SH-SY5Y (cell line): ENCODE results near the gene MAG.

Experiments
- GATA2 ChIP-seq: IDR thresholded peaks from 2 replicates; pipeline ENCODE4 v1.6.1; 2011; ENCODE audit warnings: mild to moderate bottlenecking, low read depth, low read length
- GATA3 ChIP-seq: IDR thresholded peaks from 2 replicates; pipeline ENCODE4 v1.6.1; 2011; ENCODE audit warnings: low read depth, mild to moderate bottlenecking, low read length, moderate library complexity

DNA sequence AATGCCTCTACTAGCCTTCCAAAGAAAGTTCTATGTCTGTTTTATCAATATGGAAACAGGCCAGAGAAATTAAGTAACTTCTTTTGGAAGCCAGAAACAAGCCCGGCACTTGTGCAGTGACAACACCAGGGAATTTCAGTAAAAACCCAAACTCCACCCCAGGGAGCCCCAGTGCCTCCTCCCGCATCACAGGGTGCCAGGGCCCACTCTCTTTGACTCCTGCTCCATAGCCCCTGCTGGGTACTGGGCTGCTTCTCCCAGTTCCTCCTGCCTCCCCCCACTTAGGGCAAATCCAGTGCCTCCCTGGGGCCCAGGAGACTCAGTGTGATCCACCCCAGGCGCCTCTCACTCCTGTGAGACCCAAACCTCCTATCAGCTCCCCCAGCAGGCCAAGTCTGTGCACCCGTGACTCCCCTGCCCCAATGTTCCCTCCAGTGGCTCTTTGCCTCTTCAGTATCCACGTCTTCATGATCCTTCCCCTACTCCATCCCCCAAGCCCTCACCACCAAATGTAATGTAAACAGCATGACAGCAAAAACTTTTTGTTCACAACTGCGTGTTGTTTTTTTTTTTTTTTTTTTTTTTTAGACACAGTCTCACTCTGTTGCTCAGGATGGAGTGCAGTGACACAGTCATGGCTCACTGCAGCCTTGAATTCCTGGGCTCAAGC is 64.0 kb downstream of the MAG start:
- no peak for TF ChIP-seq GATA2
- no peak for TF ChIP-seq GATA3
